NCI-H69 (cell line): ENCODE results near the gene TTLL11.

Source experiments
- DNase-seq: peaks from one replicate; lab custom pipeline; 2025; lab: John Stamatoyannopoulos, UW

The TTLL11 gene

DNA sequence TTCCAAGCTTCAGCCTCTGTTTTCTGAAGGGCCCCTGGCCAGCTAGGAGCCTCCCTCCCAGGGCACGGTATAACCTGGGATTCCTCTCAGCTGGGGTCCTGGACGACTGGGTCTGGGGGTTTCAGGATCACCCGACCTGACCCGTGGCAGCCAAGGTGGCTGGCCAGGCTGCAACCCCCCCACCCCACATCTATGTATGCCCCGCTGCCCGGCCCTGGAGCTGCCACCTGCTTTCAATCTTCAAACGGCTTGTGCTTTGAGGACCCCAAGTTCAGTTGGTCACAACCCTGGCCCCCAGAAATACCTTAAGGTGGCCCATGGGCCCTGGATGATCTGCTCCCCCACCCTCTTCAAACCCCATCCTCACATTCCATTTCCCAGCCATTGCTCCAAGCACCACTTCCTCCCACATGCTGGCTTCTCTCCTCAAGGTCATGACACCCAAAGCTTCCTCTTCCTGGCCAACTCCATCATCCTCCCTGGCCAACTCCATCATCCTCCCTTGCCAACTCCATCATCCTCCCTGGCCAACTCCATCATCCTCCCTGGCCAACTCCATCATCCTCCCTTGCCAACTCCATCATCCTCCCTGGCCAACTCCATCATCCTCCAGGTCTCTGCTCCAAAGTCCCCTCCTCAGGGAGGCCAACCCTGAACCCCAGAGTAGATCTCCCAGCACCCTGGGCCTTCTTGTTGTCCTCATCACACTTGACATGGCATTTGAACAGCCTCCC lies 17.2 kb upstream of the TTLL11 start:
- no peak for DNase-seq

DNA sequence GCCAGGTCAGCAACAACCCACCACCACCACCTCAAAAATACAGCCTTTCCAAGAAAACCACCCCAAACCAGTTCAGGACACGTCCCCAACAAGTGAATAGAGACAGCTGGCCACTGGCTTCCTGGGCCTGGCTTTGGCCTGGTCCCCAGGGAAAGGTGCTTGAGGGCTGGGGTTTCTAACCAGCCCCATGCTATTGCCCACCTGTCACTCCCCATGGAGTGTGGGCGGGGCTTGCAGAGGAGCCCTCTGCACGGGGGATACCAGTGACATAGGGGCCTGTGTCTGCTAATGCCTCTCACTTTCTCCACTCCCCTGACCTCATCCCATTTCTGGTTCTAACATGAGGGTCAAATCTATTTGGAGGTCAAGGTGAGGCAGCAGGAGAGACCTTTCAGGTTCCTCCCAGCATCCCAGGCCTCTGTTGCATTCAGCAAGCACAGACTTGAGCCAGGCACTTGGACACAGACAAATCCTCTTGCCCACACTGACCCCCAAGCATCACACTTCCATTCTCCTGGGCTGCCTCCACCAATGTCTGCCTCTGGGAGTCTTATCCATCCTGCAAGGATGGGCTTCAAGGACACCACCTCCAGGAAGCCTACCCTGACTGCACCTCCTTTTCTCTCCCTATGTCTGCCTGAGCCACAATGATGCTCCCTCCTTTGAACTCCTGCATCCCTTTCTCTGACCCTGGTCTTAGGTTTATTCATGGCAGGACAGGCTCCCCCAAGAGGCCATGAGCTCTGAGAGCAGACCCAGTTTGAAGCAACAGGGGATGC lies 16.1 kb upstream of the TTLL11 start:
- DNase-seq: peak; percentile 32

DNA sequence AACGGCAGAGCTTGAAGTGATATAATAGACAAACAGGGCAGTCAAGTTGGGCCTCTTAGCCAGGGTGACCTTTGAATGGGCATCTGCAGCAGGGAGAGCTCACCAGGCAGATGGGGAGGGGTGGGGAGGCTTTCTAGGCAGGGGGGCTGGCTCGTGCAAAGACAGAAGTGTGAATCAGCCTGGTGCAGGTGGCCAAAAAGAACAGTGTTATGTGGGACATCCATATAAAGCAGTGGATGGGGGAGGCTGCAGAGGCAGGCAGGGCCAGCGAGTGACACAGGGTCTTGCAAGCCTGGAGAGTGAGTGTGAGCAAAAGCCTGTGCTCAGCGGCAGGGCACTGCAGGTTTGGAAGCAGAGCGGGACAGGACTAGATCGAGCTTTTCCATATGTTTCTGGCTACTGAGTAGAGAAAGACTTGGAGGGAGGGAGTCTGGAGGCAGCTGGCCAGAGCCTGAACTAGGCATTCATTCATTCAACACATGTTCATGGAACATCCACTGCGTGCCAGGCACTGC lies 14.2 kb upstream of the TTLL11 start:
- no peak for DNase-seq

DNA sequence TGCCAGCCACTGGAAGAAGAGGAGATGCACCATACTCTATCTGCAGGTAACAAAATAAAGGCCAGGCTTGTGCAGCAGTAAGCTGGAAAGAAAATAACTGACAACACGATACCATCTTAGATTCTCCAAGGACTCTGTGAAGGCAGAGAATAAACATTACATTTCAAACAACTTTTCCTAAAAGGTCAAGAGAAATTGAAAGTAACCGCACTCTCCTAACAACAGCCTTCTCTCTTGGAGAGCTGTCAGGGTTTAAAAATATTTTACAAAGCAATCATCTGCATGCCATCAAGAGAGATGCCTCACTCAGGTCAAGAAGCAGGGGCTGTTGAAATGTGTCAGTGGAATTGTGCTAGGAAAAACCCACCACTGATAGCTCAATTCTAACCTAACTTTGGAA lies 13.5 kb upstream of the TTLL11 start:
- no peak for DNase-seq

DNA sequence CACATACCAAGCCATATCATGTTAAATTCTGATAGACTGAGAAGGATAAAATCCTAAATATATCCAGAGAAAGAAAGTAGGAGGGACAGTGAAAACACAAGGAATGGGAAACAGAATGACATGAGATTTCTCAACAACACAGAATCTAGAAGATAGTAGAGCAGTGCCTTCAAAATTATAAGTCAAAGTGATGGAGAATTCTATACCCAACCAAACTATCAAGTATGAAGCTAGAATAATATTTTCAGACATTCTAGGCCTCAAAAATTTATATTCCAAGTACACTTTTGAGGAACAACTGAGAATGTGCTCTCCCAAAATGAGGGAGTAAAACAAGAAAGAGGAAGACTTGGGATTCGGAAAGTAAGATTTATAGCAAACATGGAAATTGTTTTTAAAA lies 10.9 kb upstream of the TTLL11 start:
- DNase-seq: no peak

DNA sequence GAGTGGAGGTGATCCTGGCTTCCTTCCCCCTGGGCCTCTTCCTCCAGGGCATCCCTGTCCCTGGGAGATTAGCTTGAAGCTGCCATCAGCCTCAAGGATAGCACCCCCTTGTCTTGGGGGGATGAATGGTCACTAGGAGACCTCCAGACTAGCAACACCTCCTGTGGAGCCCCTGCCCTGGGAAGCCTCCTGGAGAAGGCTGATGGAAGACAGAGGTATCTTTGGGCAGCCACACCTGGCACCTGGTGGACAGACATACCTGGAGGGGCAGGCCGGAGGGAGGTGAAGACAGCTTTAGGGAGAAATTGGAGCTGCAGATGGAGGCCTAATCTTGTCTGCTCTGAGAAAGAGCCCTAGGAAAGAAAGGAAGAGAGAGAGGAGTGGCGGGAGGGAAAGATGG lies 9.0 kb upstream of the TTLL11 start:
- DNase-seq: no peak

DNA sequence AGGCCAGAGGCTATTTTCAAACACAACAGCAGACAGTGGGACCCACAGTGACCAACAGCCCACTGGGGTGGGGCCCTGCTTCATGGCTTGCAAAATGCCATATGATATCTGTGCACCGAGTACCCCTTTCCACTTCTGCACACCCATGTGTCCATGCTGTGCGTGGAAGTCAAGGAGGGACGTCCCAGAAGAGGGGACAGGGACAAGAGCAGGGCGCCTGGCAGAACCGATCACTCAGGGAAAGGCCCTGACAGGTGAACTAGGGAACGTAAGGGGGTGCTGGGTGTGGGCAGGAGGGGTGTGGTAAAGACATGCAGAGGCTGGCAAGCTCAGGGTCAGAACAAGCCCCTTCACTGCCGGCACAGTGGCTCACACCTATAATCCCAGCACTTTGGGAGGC lies 7.6 kb upstream of the TTLL11 start:
- DNase-seq: no peak

DNA sequence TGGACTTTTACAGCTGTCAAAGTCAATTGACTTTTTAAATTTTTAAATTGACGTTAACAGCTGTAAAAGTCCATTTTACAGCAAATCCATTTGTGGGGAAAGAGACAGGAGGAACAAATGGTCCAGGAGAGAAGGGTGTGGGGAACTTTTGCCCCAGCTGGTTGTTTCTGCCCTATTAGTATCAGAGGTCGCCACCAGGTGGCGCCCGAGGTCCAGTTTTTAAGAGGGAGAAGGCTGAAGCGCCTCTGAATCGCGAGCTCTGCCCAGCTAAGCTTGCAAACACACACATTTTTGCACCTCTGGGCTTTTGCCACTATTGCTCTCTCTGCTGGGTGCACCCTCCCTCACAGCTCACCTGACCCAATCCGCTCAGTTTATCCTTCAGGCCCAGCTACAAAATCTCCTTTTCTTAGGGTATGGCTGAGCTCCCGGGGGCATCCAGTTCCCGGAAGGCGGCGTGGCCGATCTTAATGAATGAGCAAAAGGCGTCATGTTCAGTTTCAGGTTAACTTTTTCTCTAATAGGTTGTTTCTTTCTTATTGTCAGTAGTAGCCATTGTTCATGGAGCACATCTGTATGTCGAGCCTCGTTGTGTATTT lies 6.3 kb upstream of the TTLL11 start:
- peak; percentile 82 for DNase-seq

DNA sequence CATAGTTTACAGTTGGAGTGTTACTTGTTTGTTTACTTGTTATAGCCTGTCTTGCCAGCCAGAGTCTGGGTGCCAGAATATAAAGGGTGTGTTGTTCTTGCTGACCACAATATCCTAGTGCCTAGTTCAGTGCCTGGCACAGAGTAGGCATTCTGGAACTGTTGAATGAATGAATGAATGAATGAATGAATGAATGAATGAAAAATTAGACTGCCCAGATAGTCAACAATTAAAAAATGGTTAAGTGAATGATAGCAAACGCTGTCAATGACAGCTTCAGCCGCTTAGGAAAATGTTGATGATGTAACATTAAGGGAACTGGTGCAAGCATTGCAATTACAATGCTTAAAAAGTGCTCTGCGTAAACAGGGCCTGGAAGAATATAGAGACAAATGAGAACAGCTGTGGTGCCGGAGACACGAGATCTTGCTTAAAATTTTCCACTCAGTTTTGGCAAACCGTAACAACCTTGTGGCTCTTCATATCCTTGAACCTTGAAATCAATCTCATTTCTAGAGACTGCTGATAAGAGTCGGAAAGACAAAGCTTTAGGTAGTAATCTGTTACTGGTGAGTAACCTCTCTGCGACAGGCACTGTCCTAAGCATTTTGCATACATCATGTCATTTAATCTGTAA lies 4.7 kb upstream of the TTLL11 start:
- DNase-seq: peak; percentile 27

DNA sequence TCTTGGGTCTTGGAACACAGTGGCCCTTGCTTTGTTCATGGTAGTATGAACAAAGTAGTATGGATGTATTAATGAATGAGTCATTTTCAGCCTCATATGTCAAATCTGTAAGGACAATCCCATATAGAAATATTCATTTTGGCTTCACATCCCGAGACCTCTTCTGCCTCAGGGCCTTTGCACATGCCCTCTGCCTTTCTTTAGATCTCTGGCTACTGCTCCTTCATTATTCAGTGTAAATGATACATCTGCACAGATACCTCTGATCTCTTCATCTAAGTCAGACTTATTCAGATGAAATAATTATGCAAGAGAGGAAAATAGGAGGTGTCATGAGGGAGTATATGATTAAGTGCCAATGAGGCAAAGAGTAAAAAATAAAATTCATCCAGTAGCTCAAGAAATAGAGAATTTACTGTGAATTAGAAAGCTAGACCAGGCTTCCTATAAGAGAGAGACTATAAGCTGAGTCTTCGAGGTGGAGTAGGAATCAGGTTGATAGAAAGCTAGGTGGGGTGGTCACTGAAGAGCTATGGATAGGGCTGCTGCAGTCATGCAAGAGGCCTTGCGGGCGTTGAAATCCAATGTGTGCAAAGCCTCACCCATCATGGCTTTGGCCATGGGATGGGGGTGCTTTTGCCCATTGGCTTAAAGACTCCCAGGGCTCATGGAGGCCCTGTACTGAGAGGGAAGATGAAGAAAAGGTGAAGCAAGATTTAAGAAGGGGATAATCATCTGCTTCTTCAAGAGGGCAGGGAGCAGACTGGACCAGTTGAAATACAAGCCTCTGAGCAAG lies 3.7 kb upstream of the TTLL11 start:
- no peak for DNase-seq

DNA sequence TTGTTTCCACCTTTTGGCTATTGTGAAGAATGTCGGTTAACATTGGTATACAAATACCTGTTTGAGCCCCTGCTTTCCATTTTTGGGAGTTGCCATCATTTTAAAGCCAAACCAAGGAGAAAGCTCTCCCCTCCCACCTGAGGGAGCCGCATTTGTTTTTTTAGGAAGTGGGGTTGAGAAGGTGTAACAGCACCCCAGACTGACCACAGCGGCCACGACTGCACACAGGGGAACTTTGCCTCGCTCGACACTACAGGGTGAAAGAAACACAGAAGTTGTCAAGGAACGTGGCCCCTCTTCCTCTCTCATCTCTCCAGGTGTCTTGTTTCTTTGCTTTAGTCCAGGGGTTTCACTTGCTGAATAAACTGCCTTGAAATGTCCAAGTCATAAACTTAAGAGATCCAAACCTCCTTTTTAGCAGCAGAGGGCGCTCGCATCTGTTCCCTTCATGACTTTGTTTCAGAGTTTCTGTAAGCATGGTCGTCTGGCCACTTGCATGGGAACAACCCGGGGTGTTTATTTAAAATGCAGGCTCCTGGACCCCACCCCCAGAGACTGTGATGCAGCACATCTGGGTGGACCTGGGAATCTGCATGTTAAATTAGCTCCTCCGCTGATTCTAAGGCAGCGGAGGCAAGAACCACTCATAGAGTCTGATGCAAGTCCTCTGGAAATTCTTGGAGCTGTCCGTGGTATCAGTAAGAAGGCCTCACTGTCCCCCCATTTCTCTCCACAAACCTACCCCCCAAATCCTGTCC lies 2.1 kb upstream of the TTLL11 start:
- peak; percentile 76 for DNase-seq

DNA sequence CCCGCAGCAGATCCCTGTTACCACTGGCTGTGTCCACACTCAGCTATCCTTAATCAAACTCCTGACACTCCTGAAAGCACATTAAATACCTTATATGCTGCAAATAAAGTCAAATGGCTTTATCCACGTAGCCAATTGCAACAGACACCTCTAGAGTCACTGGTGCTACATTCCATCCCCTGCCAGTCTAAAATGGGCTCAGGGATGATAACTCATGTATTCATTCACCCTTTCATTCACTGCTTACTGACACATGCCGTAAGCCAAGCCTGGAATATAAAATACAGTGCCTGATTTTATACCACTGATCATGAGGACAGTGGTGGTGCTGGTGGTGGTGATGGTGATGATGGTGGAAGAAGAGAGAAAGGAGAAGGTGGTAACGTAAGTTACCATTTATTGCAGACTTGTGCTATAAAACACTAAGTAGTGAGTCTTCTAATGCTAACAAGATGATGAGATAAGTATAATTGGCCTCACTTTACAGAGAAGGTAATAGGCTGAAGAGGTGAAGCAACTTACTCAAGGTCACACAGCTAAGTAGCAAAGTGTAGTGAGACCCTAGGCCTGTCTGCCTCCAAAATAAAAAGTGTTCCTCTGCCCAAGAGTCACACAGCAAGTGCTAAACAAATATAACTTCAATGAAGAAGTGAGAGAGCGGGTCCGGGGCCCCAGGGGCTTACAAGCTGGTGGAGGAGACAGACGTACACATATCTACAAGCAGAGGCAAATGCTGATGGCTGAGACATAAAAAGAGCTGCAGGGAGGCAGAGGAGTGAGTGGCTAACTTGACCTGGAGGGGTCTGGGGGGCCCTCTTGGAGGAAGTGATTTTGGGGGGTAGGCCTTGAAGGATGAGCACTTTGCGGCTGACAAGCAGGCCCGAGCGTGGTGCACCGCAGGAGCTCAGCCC lies 1.2 kb downstream of the TTLL11 start:
- DNase-seq: peak; percentile 45

DNA sequence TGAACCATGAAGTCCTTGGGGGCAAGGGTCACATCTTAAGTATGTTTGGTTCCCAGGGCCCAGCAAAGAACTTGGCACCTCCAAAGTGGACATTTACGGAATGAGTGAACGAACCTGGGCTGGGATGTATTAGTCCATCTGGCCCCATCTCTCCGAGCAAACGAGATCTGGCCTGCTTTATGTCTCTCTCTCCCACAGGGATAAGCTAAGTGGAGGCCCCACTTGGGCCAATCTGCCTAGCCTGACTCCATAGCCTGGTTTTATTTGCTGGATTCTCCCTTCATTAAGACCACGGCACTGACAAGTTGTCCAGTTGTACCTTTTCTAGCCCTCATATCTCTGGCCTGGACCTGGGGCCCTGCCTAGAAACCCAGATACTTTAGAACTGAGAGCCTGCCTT lies 2.1 kb downstream of the TTLL11 start:
- DNase-seq: no peak

DNA sequence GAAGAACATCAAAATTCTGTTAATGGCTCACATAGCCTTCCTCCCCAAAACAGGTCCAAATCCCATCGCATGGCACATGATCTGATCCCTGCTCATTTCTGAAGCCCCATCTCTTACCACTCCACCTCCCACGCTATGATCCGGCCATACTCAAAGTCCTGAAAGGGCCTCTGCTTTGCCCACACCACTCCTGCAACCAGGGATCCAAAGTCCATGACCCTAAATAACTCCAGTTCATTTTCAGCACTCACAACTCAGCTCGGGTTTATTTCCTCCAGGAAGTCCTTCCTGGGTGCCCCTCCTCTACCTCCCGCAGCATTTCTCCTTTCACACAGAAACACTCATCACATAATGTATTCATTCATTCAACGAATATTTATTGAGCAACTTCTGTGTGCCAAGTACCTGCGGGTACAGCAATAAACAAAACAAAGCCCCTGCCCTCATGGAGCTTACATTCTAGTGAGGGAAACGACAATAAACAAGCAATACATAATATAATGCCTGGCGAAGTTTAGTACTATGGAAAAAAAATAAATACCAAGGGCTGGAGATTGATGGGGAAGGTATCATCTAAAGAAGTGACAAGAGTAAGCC lies 2.7 kb downstream of the TTLL11 start:
- DNase-seq: no peak

DNA sequence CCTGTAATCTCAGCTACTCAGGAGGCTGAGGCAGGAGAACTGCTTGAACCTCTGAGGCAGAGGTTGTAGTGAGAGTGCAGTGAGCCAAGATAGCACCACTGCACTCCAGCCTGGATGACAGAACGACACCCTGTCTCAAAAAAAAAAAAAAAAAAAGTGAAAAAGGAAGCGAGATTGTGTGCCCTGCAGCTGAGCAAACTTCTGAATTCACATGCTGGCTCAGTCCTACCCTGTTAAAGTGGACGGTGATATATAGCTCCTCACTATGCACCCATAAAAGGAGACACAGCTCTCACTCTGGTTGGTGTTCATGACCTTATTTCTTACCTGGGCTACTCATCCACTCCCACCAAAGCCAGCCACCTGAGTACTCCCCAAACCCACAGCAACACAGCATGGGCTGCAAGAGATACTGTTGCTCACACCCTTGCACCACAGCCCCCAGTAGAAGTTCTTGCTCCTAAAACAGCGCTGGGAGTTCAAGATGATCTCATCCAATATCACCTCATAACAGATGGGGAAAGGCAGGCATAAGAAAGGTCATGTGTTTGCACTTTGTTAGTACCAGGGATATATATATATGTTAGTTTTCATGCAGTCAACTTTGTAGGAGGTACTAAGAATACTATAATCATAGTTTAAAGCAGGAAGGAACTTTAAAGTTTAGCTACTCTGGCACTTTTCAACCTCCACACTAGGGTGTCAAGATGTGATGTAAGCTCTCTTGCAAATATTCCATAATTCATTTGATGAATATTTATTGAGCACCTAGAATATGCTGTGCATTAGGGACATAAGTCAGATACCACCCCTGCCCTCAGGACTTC lies 4.0 kb downstream of the TTLL11 start:
- DNase-seq: no peak

DNA sequence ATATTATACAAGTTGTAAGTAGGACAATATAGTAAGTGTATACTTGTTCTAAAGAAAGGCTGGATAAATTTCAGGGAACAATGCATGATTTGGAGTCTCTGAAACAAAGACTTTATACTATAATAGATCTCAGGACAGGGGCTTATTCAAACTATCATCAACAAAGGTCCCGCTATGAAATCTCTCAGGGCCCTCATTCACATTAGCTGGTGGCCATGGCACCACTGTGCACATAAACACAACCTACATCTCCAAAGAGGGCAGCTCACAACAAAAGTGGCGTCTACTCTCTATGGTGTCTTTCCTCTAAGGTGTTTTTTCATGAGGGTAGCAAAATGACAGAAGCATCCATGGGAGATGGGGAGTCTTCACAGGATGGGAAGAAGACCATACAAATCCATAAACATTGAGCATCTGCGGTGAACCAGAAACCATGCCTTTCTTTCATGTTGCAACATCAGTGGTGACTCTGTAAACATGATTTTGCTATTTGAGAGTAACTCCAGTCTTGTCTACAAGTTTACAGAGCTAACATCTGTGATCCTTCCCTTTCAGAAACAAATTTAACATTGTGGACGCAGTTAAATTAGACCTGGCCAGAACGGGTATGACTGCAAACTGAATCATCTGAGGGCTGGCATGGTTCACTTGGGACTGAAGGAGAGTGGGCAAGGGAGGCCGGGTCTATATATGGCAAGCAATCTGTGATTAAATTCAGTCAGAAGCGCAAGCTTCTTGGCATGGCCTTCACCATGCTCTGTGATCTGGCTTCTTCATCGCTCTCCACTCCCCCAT lies 5.5 kb downstream of the TTLL11 start:
- DNase-seq: no peak

DNA sequence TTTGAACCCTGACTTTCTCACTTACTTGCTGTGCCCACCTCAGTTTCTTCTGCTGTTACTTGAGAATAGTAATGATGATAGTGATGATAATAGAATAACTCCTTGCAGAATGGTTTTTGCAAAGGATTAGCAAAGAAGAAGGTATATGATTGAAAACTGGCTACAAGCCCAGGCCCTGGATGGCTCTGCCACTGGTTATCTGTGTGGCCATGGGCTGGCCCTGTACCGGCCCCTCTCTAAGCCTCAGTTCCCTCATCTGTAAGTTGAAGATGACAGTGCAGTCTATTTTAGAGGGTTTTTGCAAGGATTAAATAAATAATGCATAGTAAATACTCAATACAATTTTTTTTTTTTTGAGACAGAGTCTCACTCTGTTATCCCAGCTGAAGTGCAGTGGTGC lies 6.2 kb downstream of the TTLL11 start:
- no peak for DNase-seq

DNA sequence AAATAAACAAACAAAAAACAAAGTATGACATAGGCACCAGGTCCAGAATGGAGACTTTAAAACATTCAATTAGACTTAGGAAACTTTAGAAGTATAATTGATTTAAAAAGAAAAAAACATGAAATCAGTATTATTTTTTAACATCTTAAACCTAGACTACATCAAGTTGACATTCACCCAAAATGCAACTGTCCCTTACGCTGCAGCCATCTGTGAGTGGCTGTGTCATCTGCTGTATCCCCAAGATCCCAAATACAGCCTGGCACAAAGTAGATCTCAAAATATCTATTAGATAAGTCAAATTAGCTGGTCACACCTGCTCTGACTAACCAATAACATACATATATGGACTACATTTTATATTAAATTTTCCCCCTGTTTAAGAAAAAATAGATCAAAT lies 7.8 kb downstream of the TTLL11 start:
- DNase-seq: no peak
